ENCODE measurements around the gene OTUB1.
"Not testable (repeated sequence)": the region's sequence is repeated elsewhere in the genome, so short reads cannot be mapped to it uniquely, and the experiment has no call there.

The OTUB1 gene

DNA sequence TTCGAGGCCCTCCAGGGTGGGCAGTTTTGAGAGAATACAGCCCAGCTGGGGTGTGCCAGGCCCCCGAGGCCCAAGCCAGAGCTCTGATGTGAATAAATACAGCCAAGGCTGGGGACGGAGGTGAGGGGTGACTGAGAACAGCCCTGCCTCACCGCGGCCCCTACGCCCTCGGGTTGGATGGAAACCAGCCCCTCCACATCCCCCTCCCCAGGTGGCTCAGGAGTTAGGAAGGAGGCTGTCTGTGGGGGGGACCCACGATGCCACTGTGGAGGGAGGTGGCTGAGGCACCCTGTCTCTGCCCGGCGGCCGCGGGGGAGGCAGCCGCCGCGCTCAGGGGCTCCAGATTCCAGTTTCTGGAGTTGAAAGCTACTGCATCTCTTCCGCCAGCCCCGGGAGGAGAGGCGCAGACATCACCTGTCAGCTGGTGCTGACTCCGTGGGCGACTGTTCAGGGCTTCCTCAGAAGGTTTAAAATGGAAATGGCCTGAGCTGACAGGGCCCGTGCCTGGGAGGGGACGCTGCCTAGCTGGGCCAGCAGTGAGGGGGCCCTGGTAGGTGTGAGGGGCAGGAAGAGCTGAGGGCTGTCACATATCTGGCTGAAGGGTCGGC lies 50.9 kb downstream of the OTUB1 start:
- Histone ChIP-seq H3K4me3 (no peak overlapping the region), H3K27ac (no peak overlapping the region)

DNA sequence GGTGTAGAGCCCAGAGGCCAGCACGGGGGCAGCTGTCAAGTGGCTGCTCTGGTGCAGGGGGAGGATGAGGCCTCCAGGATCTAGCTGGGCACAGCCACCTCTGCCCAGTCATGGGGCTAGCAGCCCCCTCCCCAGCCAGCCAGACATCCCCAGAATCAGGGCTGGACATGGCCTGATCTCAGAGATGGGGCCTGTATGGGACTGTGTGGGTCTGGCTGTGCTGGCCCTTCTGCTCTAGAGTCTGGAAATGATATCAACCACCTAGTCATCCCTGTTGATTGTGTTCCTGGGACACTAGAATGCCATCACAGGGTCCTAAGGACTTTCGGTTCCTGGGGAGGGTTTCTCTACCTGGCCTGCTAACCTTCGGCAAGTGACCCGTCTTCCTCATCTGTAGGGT lies 52.3 kb downstream of the OTUB1 start:
- Histone ChIP-seq H3K4me3 (no peak overlapping the region), H3K27ac (no peak overlapping the region)

DNA sequence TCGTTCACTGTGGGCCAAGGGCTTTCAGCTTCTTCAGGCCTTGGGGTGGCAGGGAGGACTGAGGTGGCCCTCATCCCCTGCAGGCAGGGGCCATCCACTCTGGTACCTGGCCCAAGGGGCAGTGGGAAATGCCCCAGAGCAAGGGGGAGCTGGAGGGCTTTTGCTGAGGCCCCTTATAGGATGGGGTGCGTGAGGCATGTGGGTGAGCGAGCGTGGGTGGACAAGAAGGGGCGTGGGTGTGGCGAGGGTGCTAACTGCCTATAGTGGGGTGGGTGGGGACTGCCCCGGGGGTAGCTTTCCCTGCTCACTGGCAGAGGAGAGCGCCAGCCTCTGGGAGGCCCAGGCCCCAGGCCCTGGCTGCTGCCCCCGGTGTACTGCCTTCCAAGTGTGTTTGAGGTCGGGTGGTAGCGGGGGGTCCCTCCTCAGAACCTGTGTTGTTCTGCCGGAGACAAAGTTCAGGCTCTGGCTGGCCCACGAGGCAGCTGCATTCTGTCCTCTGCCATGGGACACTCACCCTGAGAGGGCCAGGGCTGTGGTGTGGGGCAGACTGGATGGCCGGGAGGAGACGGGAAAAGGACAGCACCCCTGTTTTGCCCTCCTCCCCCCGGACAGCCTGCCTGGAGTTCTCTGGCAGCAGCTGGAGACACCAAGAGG lies 52.9 kb downstream of the OTUB1 start:
- Histone ChIP-seq H3K4me3 (no peak overlapping the region), H3K27ac (no peak overlapping the region)

DNA sequence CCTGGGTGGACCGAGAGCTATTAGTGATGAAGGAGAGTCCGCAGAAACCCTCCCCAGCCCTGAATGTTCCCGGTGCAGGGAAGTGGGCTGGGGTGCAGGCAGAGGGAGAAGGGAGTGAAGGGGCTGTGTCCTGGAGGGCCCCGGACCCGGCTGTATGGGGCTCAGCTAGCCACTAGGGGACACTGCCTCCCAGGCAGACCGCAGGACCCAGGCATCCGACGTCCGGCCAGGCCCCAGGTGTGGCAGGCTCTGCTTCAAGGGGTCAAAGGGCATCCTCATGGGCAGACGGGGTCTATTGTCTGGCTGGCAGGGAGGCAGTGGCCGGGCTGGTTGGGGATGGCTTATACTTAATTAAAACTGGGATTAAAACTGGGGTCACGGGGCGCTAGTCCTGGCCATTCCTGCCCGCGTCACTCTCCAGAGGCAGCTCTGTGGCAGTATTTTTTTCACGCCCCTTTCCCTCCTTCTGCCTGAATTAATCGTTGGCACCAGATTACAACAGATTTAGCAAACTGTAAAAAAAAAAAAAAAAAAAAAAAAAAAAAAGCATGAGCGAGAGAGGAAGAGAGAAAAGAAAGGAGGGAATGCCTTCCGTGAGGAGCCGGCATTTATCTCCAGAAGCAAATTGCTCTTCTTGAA lies 54.6 kb downstream of the OTUB1 start:
- H3K27ac ChIP-seq, result no peak overlapping the region
- no peak overlapping the region for H3K4me3 ChIP-seq

DNA sequence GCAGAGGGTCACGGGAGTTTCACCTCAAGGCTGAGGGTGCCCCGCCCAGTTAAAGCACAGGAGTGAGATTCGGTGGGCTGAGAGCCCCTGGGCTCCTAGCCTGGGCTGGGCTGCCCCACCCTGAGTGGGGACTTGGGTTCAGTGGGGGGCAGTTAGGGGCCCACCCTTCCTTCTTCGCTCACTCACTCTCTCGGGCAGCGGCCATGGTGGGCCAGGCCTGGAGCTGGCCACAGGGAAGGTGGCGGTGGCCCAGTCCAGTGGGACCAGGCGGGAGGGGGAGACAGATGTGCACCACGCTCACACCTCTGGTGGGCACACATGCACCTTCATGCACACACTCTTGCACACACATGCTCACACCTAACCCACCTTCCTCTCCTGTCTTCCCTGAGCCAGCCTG lies 55.6 kb downstream of the OTUB1 start:
- no peak overlapping the region for H3K4me3 ChIP-seq
- H3K27ac ChIP-seq, result no peak overlapping the region

DNA sequence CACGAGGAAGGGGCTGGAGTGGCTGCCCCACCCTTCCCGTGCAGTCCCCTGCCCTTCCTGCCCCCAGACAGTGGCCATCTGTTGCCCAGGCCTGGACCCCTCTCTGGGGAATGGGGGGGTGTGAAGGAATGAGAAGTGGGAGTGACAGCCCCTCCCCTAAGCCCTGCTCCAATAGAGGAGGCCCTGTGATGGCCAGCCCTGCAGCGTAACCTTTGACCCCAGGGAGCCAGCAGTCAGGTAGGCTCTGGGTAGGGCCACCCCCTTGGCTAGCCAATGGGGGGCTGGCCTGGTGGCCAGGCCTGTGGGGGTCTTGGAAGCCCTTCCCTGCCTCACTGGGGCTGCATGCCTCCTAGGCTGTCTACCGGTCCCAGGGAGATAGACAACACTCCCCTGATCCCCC lies 56.1 kb downstream of the OTUB1 start:
- H3K27ac ChIP-seq, result no peak overlapping the region
- H3K4me3 ChIP-seq, result no peak overlapping the region

DNA sequence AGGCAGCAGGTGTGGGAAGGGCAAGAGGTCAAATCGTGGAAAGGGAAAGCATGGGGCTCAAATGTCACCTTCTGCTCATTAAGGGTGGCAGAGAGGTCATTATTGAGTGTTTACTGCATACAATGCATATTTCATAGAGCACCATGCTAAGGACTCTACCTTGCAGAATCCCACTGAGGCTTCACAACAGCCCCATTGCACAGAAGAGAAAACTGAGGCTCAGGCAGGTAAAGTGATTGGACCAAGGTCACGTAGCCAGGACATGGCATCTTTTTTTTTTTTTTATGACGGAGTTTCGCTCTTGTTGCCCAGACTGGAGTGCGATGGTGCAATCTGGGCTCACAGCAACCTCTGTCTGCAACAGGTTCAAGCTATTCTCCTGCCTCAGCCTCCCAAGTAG lies 57.3 kb downstream of the OTUB1 start:
- Histone ChIP-seq H3K27ac (no peak overlapping the region), H3K4me3 (no peak overlapping the region)

DNA sequence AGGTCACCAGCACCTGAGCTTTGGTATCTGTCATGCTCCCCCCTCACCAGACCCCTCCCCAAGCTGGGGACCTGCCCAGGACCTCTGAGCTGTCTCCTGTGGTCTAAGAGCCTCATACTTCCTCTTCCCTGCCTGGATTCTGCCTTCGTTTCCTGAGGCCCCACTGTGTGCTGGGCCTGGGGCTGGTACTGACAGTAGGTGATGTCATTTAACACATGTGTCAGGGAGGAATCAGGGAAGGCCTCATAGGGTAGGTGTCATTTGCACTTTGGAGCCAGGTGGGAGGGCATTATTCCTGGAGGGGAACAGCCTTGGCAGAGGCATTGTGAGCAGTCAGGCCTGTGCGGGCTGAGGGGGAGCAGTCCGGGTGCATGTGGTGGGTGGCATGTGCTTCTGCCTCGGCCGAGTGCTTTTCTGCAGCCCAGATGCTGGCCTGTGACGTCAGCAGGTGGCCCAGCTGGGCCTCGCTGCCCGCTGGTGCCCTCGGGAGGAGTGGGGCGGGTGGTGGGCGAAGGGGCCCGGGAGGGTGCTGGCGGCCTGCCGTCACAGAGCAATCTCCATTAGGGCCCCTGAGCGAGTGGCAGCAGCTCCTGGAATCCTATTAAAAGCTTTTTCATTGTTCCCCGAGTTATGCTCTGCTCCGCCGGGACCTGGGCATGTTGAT lies 58.6 kb downstream of the OTUB1 start:
- Histone ChIP-seq H3K27ac (no peak overlapping the region), H3K4me3 (no peak overlapping the region)

DNA sequence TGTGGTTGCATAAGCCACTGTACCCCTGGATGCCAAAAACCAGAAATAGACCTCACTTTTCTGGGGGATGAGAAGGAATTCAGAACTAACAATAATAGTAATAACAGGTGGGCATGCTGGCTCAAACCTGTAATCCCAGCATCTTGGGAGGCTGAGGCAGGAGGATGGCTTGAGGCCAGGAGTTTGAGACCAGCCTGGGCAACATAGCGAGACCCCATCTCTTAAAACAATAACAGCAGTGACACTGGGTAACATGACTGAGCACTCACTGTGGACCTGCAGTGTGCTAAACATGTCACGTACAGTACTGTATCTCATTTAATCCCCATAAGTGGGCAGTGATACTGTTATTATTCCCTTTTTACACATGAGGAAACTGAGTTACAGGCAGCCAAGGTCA lies 59.5 kb downstream of the OTUB1 start:
- no peak overlapping the region for H3K4me3 ChIP-seq
- H3K27ac ChIP-seq, result no peak overlapping the region

DNA sequence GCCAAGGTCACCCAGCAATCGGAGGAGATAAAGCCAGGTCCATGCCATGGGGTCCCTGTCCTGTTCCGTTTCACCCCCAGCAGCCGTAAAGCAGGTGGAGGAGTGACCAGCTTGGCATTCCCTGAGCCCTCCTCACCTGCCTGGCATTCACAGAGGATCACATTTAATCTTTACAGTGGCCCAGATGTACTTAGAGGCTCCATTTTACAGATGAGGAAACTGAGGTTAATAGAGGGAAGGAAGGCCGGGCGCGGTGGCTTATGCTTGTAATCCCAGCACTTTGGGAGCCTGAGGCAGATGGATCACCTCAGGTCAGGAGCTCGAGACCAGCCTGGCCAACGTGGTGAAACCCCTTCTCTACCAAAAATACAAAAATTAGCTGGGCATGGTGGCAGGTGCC lies 61.1 kb downstream of the OTUB1 start:
- H3K27ac ChIP-seq, H3K4me3 ChIP-seq: not testable (repeated sequence)

Measured in skin epidermis (tissue), 12 donors.